Vagina (tissue), 2 donors: ENCODE results near the gene APPBP2.

ENCODE experiments used
- CTCF ChIP-seq, 3 experiments: fragments of 450-650 bp in 2 of 3; fragments of 200-600 bp in 1 of 3; sonication (generic) in 1 of 3; IDR thresholded peaks; one replicate each; pipeline ENCODE4 v1.5.1; 2017 to 2019; ENCODE audit warnings: antibody characterized with exemption in 3 of 3, mild to moderate bottlenecking in 2 of 3, moderate library complexity in 2 of 3
- POLR2A ChIP-seq, 2 donors: fragments of 450-650 bp; IDR thresholded peaks; one replicate each; pipeline ENCODE4 v1.6.1; 2017; ENCODE audit warnings: antibody characterized with exemption in 2 of 2, mild to moderate bottlenecking in 2 of 2, moderate library complexity in 2 of 2
- POLR2AphosphoS5 ChIP-seq, 2 donors: sonication (generic); formaldehyde crosslinking; IDR thresholded peaks; one replicate each; pipeline ENCODE4 v1.9.0; 2017; ENCODE audit warnings: antibody characterized with exemption in 2 of 2, mild to moderate bottlenecking in 2 of 2, low read depth in 1 of 2; ENCODE audit not compliant: insufficient read depth in 1 of 2

- TF ChIP-seq CTCF (IDR thresholded peaks at IDR 0.05) (no peak), POLR2A (IDR thresholded peaks at IDR 0.05) (no peak), POLR2AphosphoS5 (IDR thresholded peaks at IDR 0.05; ENCODE audit: insufficient read depth in 1 of 2, low read depth in 1 of 2) (no peak)
These were observed 8.0 kb upstream of the APPBP2 start for GRCh38 chr17:60534010-60534555.
